GM12878 (cell line): ENCODE data around the gene SEPTIN1. TPM values are rescaled to one million over a fixed set of nuclear protein-coding genes. Genes with fewer than 3 reads are reported as not detected.
A peak's percentile ranks its signal among the peaks of the same experiment; 100 is the strongest.

Experiments used
- ATAC-seq: fragments of 200-7000 bp; cut with Tn5 transposase; 3 replicates; pipeline ENCODE4 v1.9.1; 2020; ENCODE audit warnings: mild to moderate bottlenecking, moderate library complexity
- BruUV-seq: library from RNA; stranded (reverse); fragments of 400-500 nt; replicated peaks from 2 replicates; lab custom pipeline; 2021; lab: Mats Ljungman, UMichigan
- CTCF ChIA-PET: fragments of 300-600 bp; sonication (Branson Sonifier 250); formaldehyde crosslinking; extraction: SDS; loops from one replicate; lab custom pipeline; 2021; ENCODE audit warnings: inconsistent platforms; lab: Yijun Ruan, JAX
- POLR2A ChIA-PET: fragments of 350-600 bp; formaldehyde crosslinking; extraction: SDS; loops from one replicate; lab custom pipeline; 2021; ENCODE audit warnings: inconsistent platforms; lab: Charles Lee
- RAD21 ChIA-PET: fragments of 300-600 bp; sonication (Branson Sonifier 250); formaldehyde crosslinking; loops from one replicate; lab custom pipeline; 2023; ENCODE audit warnings: antibody characterized with exemption; ENCODE audit not compliant: unreplicated experiment; lab: Charles Lee
- SMC1A ChIA-PET: fragments of 300-600 bp; sonication (Branson Sonifier 250); formaldehyde crosslinking; loops from one replicate; lab custom pipeline; 2023; ENCODE audit not compliant: unreplicated experiment, uncharacterized antibody; lab: Charles Lee
- DNase-seq: peaks from one replicate; pipeline ENCODE4 v3.0.0-alpha.2; 2011; ENCODE audit warnings: low read depth, low spot score
- FAIRE-seq: peaks from 3 replicates; lab custom pipeline; 2011; peaks lifted over from hg19 to GRCh38; lab: Jason Lieb, UNC
- H2AFZ ChIP-seq: 2 replicates; pipeline ENCODE4 v1.6.0; 2011; ENCODE audit warnings: low read depth, low read length, control low read depth; ENCODE audit not compliant: control insufficient read depth
- H3K27ac ChIP-seq: 2 replicates; pipeline ENCODE4 v1.5.1; 2011; ENCODE audit warnings: control low read depth; ENCODE audit not compliant: control insufficient read depth, insufficient read depth
- H3K27me3 ChIP-seq, 2 experiments: replicated peaks in 1 of 2; 2 replicates each; pipeline versions ENCODE4 v1.6.0 to v1.6.1; 2011; ENCODE audit warnings: low read length in 1 of 2; ENCODE audit not compliant: control insufficient read depth in 2 of 2, insufficient read depth in 2 of 2
- H3K36me3 ChIP-seq, 2 experiments: 2 replicates each; pipeline ENCODE4 v1.5.1; 2011; ENCODE audit warnings: low read length in 1 of 2; ENCODE audit not compliant: control insufficient read depth in 2 of 2, insufficient read depth in 2 of 2
- H3K4me1 ChIP-seq: 2 replicates; pipeline ENCODE4 v1.6.1; 2011; ENCODE audit warnings: mild to moderate bottlenecking, low read length, moderate library complexity, mixed read lengths; ENCODE audit not compliant: control insufficient read depth, insufficient read depth
- H3K4me2 ChIP-seq: 2 replicates; pipeline ENCODE4 v1.6.0; 2011; ENCODE audit warnings: control low read depth; ENCODE audit not compliant: control insufficient read depth, insufficient read depth
- H3K4me3 ChIP-seq: fragments of 200-600 bp; sonication (generic); 2 replicates; pipeline ENCODE4 v1.5.1; 2016
- H3K79me2 ChIP-seq: 2 replicates; pipeline ENCODE4 v1.6.0; 2011; ENCODE audit warnings: low read length; ENCODE audit not compliant: control insufficient read depth, insufficient read depth
- H3K9ac ChIP-seq: 2 replicates; pipeline ENCODE4 v1.8.0; 2011; ENCODE audit warnings: low read length, control low read depth, mixed read lengths; ENCODE audit not compliant: control insufficient read depth, insufficient read depth
- H3K9me3 ChIP-seq: replicated peaks from 3 replicates; pipeline ENCODE4 v1.5.1; 2011; ENCODE audit warnings: mild to moderate bottlenecking, low read length; ENCODE audit not compliant: control insufficient read depth, insufficient read depth
- H4K20me1 ChIP-seq: 2 replicates; pipeline ENCODE4 v1.6.0; 2011; ENCODE audit not compliant: control insufficient read depth, insufficient read depth
- BMI1 ChIP-seq: fragments of 450-650 bp; IDR thresholded peaks from 2 replicates; pipeline ENCODE4 v1.6.1; 2016; ENCODE audit warnings: mild to moderate bottlenecking, moderate library complexity, borderline replicate concordance
- BRCA1 ChIP-seq: IDR thresholded peaks from 2 replicates; pipeline ENCODE4 v1.6.1; 2011; ENCODE audit warnings: low read depth, low read length, improper control_type of control experiment
- ELK1 ChIP-seq: IDR thresholded peaks from 2 replicates; pipeline ENCODE4 v1.6.1; 2012; ENCODE audit warnings: low read depth, low read length, improper control_type of control experiment
- HDAC6 ChIP-seq: fragments of 200-600 bp; sonication (generic); IDR thresholded peaks from one replicate; pipeline ENCODE4 v1.8.0; 2017; ENCODE audit warnings: antibody characterized with exemption; ENCODE audit not compliant: unreplicated experiment
- IRF3 ChIP-seq: fragments of 450-650 bp; IDR thresholded peaks from 2 replicates; pipeline ENCODE4 v1.6.1; 2014; ENCODE audit warnings: mild to moderate bottlenecking
- KLF5 ChIP-seq: fragments of 450-650 bp; IDR thresholded peaks from 2 replicates; pipeline ENCODE4 v1.6.1; 2014; ENCODE audit warnings: mild to moderate bottlenecking; ENCODE audit not compliant: partially characterized antibody
- LARP7 ChIP-seq: fragments of 450-650 bp; IDR thresholded peaks from 2 replicates; pipeline ENCODE4 v1.6.1; 2017; ENCODE audit warnings: mild to moderate bottlenecking
- MAX ChIP-seq: IDR thresholded peaks from 2 replicates; pipeline ENCODE4 v1.6.1; 2012; ENCODE audit warnings: low read depth, low read length, improper control_type of control experiment
- NBN ChIP-seq: fragments of 450-650 bp; IDR thresholded peaks from 2 replicates; pipeline ENCODE4 v1.6.1; 2016
- NFYA ChIP-seq: IDR thresholded peaks from 2 replicates; pipeline ENCODE4 v1.6.1; 2011; ENCODE audit warnings: low read depth, mild to moderate bottlenecking, low read length, improper control_type of control experiment, borderline replicate concordance
- NR2F1 ChIP-seq: fragments of 450-650 bp; conservative IDR thresholded peaks from 2 replicates; pipeline ENCODE4 v1.6.1; 2017; ENCODE audit warnings: mild to moderate bottlenecking
- POLR2AphosphoS2 ChIP-seq: IDR thresholded peaks from 2 replicates; pipeline ENCODE4 v1.6.1; 2011; ENCODE audit warnings: low read depth, mild to moderate bottlenecking, low read length, improper control_type of control experiment, moderate library complexity
- RAD51 ChIP-seq: fragments of 450-650 bp; IDR thresholded peaks from 2 replicates; pipeline ENCODE4 v1.6.1; 2016; ENCODE audit warnings: moderate library complexity, mild to moderate bottlenecking, inconsistent platforms
- SIN3A ChIP-seq: IDR thresholded peaks from 2 replicates; pipeline ENCODE4 v1.6.1; 2012; ENCODE audit warnings: low read depth, low read length, improper control_type of control experiment
- SIX5 ChIP-seq: IDR thresholded peaks from 2 replicates; pipeline ENCODE4 v1.6.1; 2011; ENCODE audit warnings: mild to moderate bottlenecking, low read depth, low read length, moderate library complexity; ENCODE audit not compliant: severe bottlenecking
- SUPT20H ChIP-seq: IDR thresholded peaks from 2 replicates; pipeline ENCODE4 v1.6.1; 2011; ENCODE audit warnings: low read depth, mild to moderate bottlenecking, low read length, moderate library complexity, borderline replicate concordance; ENCODE audit not compliant: control insufficient read depth
- USF1 ChIP-seq: IDR thresholded peaks from 2 replicates; pipeline ENCODE4 v1.6.1; 2011; ENCODE audit warnings: borderline replicate concordance, low read depth, mild to moderate bottlenecking, moderate library complexity, mixed read lengths, low read length; ENCODE audit not compliant: insufficient read depth; ENCODE audit errors: extremely low read length
- USF2 ChIP-seq: IDR thresholded peaks from 2 replicates; pipeline ENCODE4 v1.6.1; 2011; ENCODE audit warnings: low read depth, low read length, improper control_type of control experiment, borderline replicate concordance
- WGBS: methylation state at CpG from one replicate; pipeline ENCODE4 v1.1.6; 2016; ENCODE audit warnings: low lambda C conversion rate; ENCODE audit not compliant: insufficient replicate concordance, insufficient coverage; ENCODE audit errors: missing lambda C conversion rate; 5-methylcytosine and 5-hydroxymethylcytosine counted together
- in situ Hi-C: fragments of 300-500 bp; cut with MboI; formaldehyde crosslinking; loops from 9 replicates; pipeline ENCODE4 v1.14.3; 2018; ENCODE audit warnings: mixed read lengths
- intact Hi-C: fragments of 100-400 bp; cut with micrococcal nuclease; formaldehyde crosslinking; loops from one replicate; pipeline ENCODE4 v1.14.2; 2022; ENCODE audit not compliant: unreplicated experiment
- polyA plus RNA-seq, 11 experiments: library from polyadenylated mRNA; depleted of rRNA in 4 of 11; unstranded in 6 of 11; stranded (reverse) in 5 of 11; fragments of >200 nt; fragmentation: Nextera tagmentation in 4 of 11; fragmentation: Illumina TruSeq in 1 of 11; extraction: Ambion mirVana in 4 of 11; extraction: Trizol in 1 of 11; gene quantifications; 1 replicate in 1 of 11; 2 replicates in 10 of 11; pipeline versions ENCODE4 v1.2.1 to v1.2.3, GENCODE V29; 2011 to 2016; ENCODE audit warnings: inconsistent platforms in 2 of 11, missing spikeins in 2 of 11, low read depth in 1 of 11
- total RNA-seq, 4 experiments: library from RNA; depleted of rRNA in 3 of 4; stranded (reverse); fragments of >200 nt in 3 of 4; fragmentation: Illumina TruSeq in 1 of 4; extraction: Trizol in 1 of 4; gene quantifications; 2 replicates each; pipeline versions ENCODE4 v1.2.1 to v1.2.3, GENCODE V29; 2013 to 2021

The SEPTIN1 gene
- total and polyA plus RNA-seq, 10 of the 15 experiments (the other 5 are each of a cell fraction or from before 2014, with no cell fraction given), result 2.8 to 153 (median 94.1) TPM

GRCh38 chr16:30355144-30355953 lies 27.0 kb downstream of the SEPTIN1 start, which contains the start of gene CD2BP2:
CD2BP2 (minus strand) TSS chr16:30355308; CDS start chr16:30354681, 627 bp downstream.
- Histone ChIP-seq H3K4me2 (peak within 1 kb of the TSS; percentile 99), H3K4me1 (peaks cover 27% of the 10 kb centered on the region), H3K9me3 (no peaks in the 10 kb centered on the region), H2AFZ (peak within 1 kb of the TSS; percentile 97), H3K4me3 (peak within 1 kb of the TSS; percentile 94), H4K20me1 (peaks cover 5% of the 10 kb centered on the region), H3K27ac (peak within 1 kb of the TSS; percentile 93), H3K79me2 (peaks cover 18% of the 10 kb centered on the region), H3K9ac (peak within 1 kb of the TSS; percentile 88), H3K36me3 (peaks cover 3 to 23% of the 10 kb centered on the region in 2 experiments), H3K27me3 (no peaks in the 10 kb centered on the region)
- ChIA-PET SMC1A (interaction anchor here (1.0 to 2.0 kb wide), 5 partner anchors 10 to 20 kb away, joined by 3 to 5 read pairs (median 4); partner anchors contain the start of gene TBC1D10B), POLR2A (interaction anchor here (1.0 to 3.8 kb wide), 7 partner anchors 9 to 171 kb away, joined by 3 to 21 read pairs (median 5); partner anchors contain the start of genes CORO1A, SEPTIN1 and TBC1D10B), RAD21 (interaction anchor here (0.6 to 4.3 kb wide), 5 partner anchors 11 to 743 kb away, joined by 3 to 33 read pairs (median 5); partner anchors contain the start of gene TBC1D10B), CTCF (interaction anchor here (0.8 to 2.8 kb wide), 7 partner anchors 16 to 263 kb away, joined by 3 to 15 read pairs (median 4); partner anchors contain the start of genes SEPTIN1, TBC1D10B, TBX6 and ZNF771)
- peak; percentile 81 for ATAC-seq
- in situ Hi-C loops, result no loop called here
- peak; percentile 93 for DNase-seq
- 3% methylated on average over 38 of the region's 45 CpGs for WGBS
- intact Hi-C loops, result loop anchor here (2.0 to 10.0 kb wide), 2 partner anchors 15 to 261 kb away; partner anchors contain the start of genes TBC1D10B, TBX6 and YPEL3
- TSS peak; percentile 95 for BruUV-seq
- peak; percentile 94 for FAIRE-seq
- TF ChIP-seq NFYA (no peak), ELK1 (peak; percentile 74), KLF5 (no peak), SUPT20H (no peak), BMI1 (no peak), SIN3A (peak; percentile 16; the same call in 1 of the 2 replicates), RAD51 (peak; percentile 97), NBN (peak; percentile 94), SIX5 (peak; percentile 76), USF1 (peak; percentile 86), MAX (peak; percentile 62; the same call in 1 of the 2 replicates), IRF3 (peak; percentile 15; the same call in 1 of the 2 replicates), POLR2AphosphoS2 (peak; percentile 59; the same call in 1 of the 2 replicates), NR2F1 (peak; percentile 82), BRCA1 (no peak), HDAC6 (no peak), USF2 (peak; percentile 86), LARP7 (peak; percentile 38; the same call in 1 of the 2 replicates)
